HepG2 (cell line): ENCODE measurements around the gene PDE3A.

Experiments
- BRF2 ChIP-seq: sonication (generic); formaldehyde crosslinking; IDR thresholded peaks from 2 replicates; pipeline ENCODE4 v1.8.1; 2022; ENCODE audit warnings: mild to moderate bottlenecking, missing genetic modification reagents
- CHD2 ChIP-seq: IDR thresholded peaks from 2 replicates; pipeline ENCODE4 v1.6.1; 2011; ENCODE audit warnings: low read depth, low read length, improper control_type of control experiment
- EP300 ChIP-seq, 3 experiments: sonication (generic) in 1 of 3; formaldehyde crosslinking in 1 of 3; IDR thresholded peaks; 2 replicates each; pipeline versions ENCODE4 v1.5.1 to v1.6.1; 2011 to 2020; ENCODE audit warnings: low read depth in 2 of 3, low read length in 2 of 3, borderline replicate concordance in 1 of 3, improper control_type of control experiment in 1 of 3, mild to moderate bottlenecking in 1 of 3, missing genetic modification reagents in 1 of 3, moderate library complexity in 1 of 3
- FOXA3 ChIP-seq: IDR thresholded peaks from 2 replicates; pipeline ENCODE4 v1.6.1; 2016; ENCODE audit warnings: missing genetic modification reagents, missing compliant biosample characterization
- HOXD1 ChIP-seq: sonication (generic); formaldehyde crosslinking; IDR thresholded peaks from 2 replicates; pipeline ENCODE4 v1.5.0; 2020; ENCODE audit warnings: missing genetic modification reagents
- MLX ChIP-seq: IDR thresholded peaks from 2 replicates; pipeline ENCODE4 v1.6.1; 2016
- POLR2A ChIP-seq, 2 experiments: IDR thresholded peaks; 2 replicates each; pipeline ENCODE4 v1.6.1; 2011; ENCODE audit warnings: low read depth in 2 of 2, low read length in 2 of 2, mild to moderate bottlenecking in 1 of 2, moderate library complexity in 1 of 2; ENCODE audit not compliant: insufficient read depth in 1 of 2
- POLR2AphosphoS2 ChIP-seq: IDR thresholded peaks from 2 replicates; pipeline ENCODE4 v1.6.1; 2011; ENCODE audit warnings: low read depth, low read length, improper control_type of control experiment
- SMARCC2 ChIP-seq: fragments of 450-650 bp; IDR thresholded peaks from 2 replicates; pipeline ENCODE4 v1.6.1; 2017; ENCODE audit warnings: antibody characterized with exemption, mild to moderate bottlenecking
- STAG1 ChIP-seq: sonication (generic); formaldehyde crosslinking; IDR thresholded peaks from 2 replicates; pipeline ENCODE4 v1.4.0; 2020; ENCODE audit warnings: missing genetic modification reagents
- ZBTB49 ChIP-seq: sonication (generic); formaldehyde crosslinking; IDR thresholded peaks from 2 replicates; pipeline ENCODE4 v1.4.0; 2020; ENCODE audit warnings: missing genetic modification reagents, borderline replicate concordance
- ZNF274 ChIP-seq: sonication (generic); formaldehyde crosslinking; IDR thresholded peaks from 2 replicates; pipeline ENCODE4 v1.5.1; 2020; ENCODE audit warnings: mild to moderate bottlenecking, missing genetic modification reagents
- ZNF318 ChIP-seq: sonication (generic); formaldehyde crosslinking; IDR thresholded peaks from 2 replicates; pipeline ENCODE4 v1.4.0; 2020; ENCODE audit warnings: mild to moderate bottlenecking, missing genetic modification reagents

GRCh38 chr12:20592556-20592955 is 224.2 kb downstream of the PDE3A start:
- TF ChIP-seq HOXD1 (CRISPR knock-in tag) (no peak), EP300 (IDR thresholded peaks at IDR 0.05; ENCODE audit: low read depth in 2 of 2, low read length in 2 of 2) (no peak), EP300 (CRISPR knock-in tag; IDR thresholded peaks at IDR 0.05; ENCODE audit: borderline replicate concordance) (no peak), POLR2A (IDR thresholded peaks at IDR 0.05; ENCODE audit: insufficient read depth in 1 of 2, low read depth in 2 of 2, low read length in 2 of 2) (no peak), ZNF274 (CRISPR knock-in tag) (no peak), SMARCC2 (no peak), POLR2AphosphoS2 (no peak), CHD2 (no peak), MLX (CRISPR knock-in tag) (no peak), FOXA3 (no peak), BRF2 (CRISPR knock-in tag) (no peak), ZNF318 (CRISPR knock-in tag) (no peak), ZBTB49 (CRISPR knock-in tag) (no peak), STAG1 (CRISPR knock-in tag) (no peak)
